ENCODE results near the gene METTL21A.

The METTL21A gene

DNA sequence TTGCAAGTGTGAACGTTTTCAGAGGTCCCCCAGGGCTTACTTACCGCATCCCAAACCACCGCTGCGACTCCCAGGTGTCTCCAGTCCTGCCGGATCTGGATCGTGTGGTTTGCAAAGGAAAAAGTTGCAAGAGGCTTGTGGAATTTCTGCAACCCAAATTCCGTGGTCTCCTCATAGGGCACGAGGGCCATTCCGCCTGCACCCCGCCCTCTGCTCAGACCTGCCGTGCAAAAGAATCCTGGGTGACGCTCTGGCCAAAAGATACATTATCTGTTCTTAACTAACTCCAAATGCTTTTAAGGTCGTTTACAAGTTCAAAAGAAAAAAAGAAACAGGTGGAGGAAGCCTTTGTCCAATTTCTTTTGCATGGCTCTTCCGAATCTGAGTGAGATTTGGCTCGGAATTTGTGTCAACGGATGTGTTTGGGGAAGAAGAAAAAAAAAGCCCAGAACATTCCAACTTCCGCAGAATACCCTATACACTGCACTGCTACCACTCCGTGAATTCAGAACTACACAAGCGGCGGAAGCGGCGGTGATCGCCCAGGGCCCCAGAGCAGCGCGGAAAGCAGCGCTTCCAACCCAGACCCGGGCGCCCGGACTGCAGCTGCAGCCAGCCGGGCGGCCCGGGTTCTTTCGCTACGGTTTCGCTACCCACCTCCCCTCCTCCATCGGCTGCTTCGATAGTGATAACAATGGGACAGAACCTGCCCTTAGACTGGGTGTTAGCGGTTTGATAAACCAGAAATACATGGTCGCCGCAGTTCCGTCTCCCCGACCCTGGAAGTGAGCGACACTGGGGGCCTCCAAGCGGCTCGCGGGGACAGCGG is 795 bp downstream of the METTL21A start:
- peak overlapping the region; percentile 80 to 91 for H3K4me3 ChIP-seq (replicated peaks in 1 of 2; ENCODE audit: low read depth in 2 of 2, low read length in 2 of 2)
- peak; percentile 71 to 78 for DNase-seq (ENCODE audit: low read depth in 2 of 2)
- TF ChIP-seq CTCF (IDR thresholded peaks at IDR 0.05; ENCODE audit: low read depth, low read length) = no peak

- DNase-seq (ENCODE audit: low read depth in 2 of 2) = no peak
- H3K4me3 ChIP-seq (replicated peaks in 1 of 2; ENCODE audit: low read depth in 2 of 2, low read length in 2 of 2) = no peak overlapping the region
- TF ChIP-seq CTCF (IDR thresholded peaks at IDR 0.05; ENCODE audit: low read depth, low read length) = no peak
Observed at GRCh38 chr2:207621501-207622039, 3.6 kb downstream of the METTL21A start.

- H3K4me3 ChIP-seq (replicated peaks in 1 of 2; ENCODE audit: low read depth in 2 of 2, low read length in 2 of 2) = no peak overlapping the region
- no peak for TF ChIP-seq CTCF (IDR thresholded peaks at IDR 0.05; ENCODE audit: low read depth, low read length)
- no peak for DNase-seq (ENCODE audit: low read depth in 2 of 2)
Observed at GRCh38 chr2:207619764-207620203, 5.4 kb downstream of the METTL21A start.

- H3K4me3 ChIP-seq (replicated peaks in 1 of 2; ENCODE audit: low read depth in 2 of 2, low read length in 2 of 2) = no peak overlapping the region
- no peak for TF ChIP-seq CTCF (IDR thresholded peaks at IDR 0.05; ENCODE audit: low read depth, low read length)
- DNase-seq (ENCODE audit: low read depth in 2 of 2) = peak; percentile 77 to 91
Observed at GRCh38 chr2:207617011-207617671, 8.1 kb downstream of the METTL21A start.

GRCh38 chr2:207616185-207616584 is 9.0 kb downstream of the METTL21A start:
- peak; percentile 18 to 71 for DNase-seq (ENCODE audit: low read depth in 2 of 2)
- no peak for TF ChIP-seq CTCF (IDR thresholded peaks at IDR 0.05; ENCODE audit: low read depth, low read length)
- H3K4me3 ChIP-seq (replicated peaks in 1 of 2; ENCODE audit: low read depth in 2 of 2, low read length in 2 of 2) = no peak overlapping the region

GRCh38 chr2:207614824-207615223 is 10.4 kb downstream of the METTL21A start:
- no peak for DNase-seq (ENCODE audit: low read depth in 2 of 2)
- no peak for TF ChIP-seq CTCF (IDR thresholded peaks at IDR 0.05; ENCODE audit: low read depth, low read length)
- H3K4me3 ChIP-seq (replicated peaks in 1 of 2; ENCODE audit: low read depth in 2 of 2, low read length in 2 of 2) = no peak overlapping the region
